HCEC 1CT (cell line): Measurements from ENCODE around the gene FLT4.
A peak's percentile ranks its signal among the peaks of the same experiment; 100 is the strongest.

Experiments used
- DNase-seq: peaks from one replicate; pipeline ENCODE4 v3.0.0-alpha.2; 2017

The FLT4 gene

GRCh38 chr5:180625125-180625790 is 24.1 kb downstream of the FLT4 start:
- DNase-seq: no peak

GRCh38 chr5:180624587-180624986 is 24.8 kb downstream of the FLT4 start:
- DNase-seq: no peak

- DNase-seq: no peak
These were observed 25.6 kb downstream of the FLT4 start for GRCh38 chr5:180623844-180624243.

GRCh38 chr5:180623411-180623834 is 26.0 kb downstream of the FLT4 start:
- DNase-seq: no peak

GRCh38 chr5:180622910-180623309 is 26.5 kb downstream of the FLT4 start:
- no peak for DNase-seq

GRCh38 chr5:180621311-180621710 is 28.1 kb downstream of the FLT4 start:
- no peak for DNase-seq

GRCh38 chr5:180620014-180620413 is 29.4 kb downstream of the FLT4 start:
- no peak for DNase-seq

- DNase-seq: no peak
These were observed 29.9 kb downstream of the FLT4 start for GRCh38 chr5:180619563-180619915.

GRCh38 chr5:180618829-180619562 is 30.4 kb downstream of the FLT4 start:
- DNase-seq: no peak

GRCh38 chr5:180618487-180618828 is 30.9 kb downstream of the FLT4 start:
- no peak for DNase-seq

GRCh38 chr5:180613814-180614188 is 35.6 kb downstream of the FLT4 start:
- no peak for DNase-seq

GRCh38 chr5:180613188-180613813 is 36.1 kb downstream of the FLT4 start:
- DNase-seq: no peak

- DNase-seq: no peak
These were observed 36.7 kb downstream of the FLT4 start for GRCh38 chr5:180612683-180613082.

- DNase-seq: no peak
These were observed 38.1 kb downstream of the FLT4 start for GRCh38 chr5:180611140-180611850.

- no peak for DNase-seq
These were observed 39.4 kb downstream of the FLT4 start for GRCh38 chr5:180609817-180610550.

GRCh38 chr5:180609386-180609785 is 40.0 kb downstream of the FLT4 start:
- no peak for DNase-seq

- no peak for DNase-seq
These were observed 40.7 kb downstream of the FLT4 start for GRCh38 chr5:180608572-180609310.

- no peak for DNase-seq
These were observed 41.4 kb downstream of the FLT4 start for GRCh38 chr5:180607861-180608571.

- DNase-seq: peak; percentile 15
These were observed 43.1 kb downstream of the FLT4 start for GRCh38 chr5:180606215-180606785.

GRCh38 chr5:180605554-180606214 is 43.7 kb downstream of the FLT4 start:
- DNase-seq: no peak

- DNase-seq: no peak
These were observed 45.1 kb downstream of the FLT4 start for GRCh38 chr5:180604271-180604670.
